Hepatocyte (in vitro differentiated cells): ENCODE measurements around the gene KANK4. TPM values are rescaled to one million over a fixed set of nuclear protein-coding genes. Genes with fewer than 3 reads are reported as not detected.
A peak's percentile ranks its signal among the peaks of the same experiment; 100 is the strongest.

ENCODE experiments used
- DNase-seq: peaks from one replicate; pipeline ENCODE4 v3.0.0-alpha.2; 2016; ENCODE audit warnings: low spot score
- H2AFZ ChIP-seq: fragments of 200-600 bp; sonication (generic); 2 replicates; pipeline ENCODE4 v1.6.0; 2016; ENCODE audit warnings: antibody characterized with exemption, mild to moderate bottlenecking
- H3K27ac ChIP-seq: fragments of 200-600 bp; sonication (generic); 2 replicates; pipeline ENCODE4 v1.5.1; 2016; ENCODE audit warnings: mild to moderate bottlenecking
- H3K27me3 ChIP-seq: fragments of 200-600 bp; sonication (generic); 2 replicates; pipeline ENCODE4 v1.6.1; 2016
- H3K36me3 ChIP-seq: fragments of 200-600 bp; sonication (generic); replicated peaks from 2 replicates; pipeline ENCODE4 v1.5.1; 2016; ENCODE audit warnings: low read depth; ENCODE audit not compliant: insufficient read depth
- H3K4me1 ChIP-seq: fragments of 200-600 bp; sonication (generic); 2 replicates; pipeline ENCODE4 v1.5.1; 2016; ENCODE audit warnings: mild to moderate bottlenecking, moderate library complexity; ENCODE audit not compliant: insufficient read depth
- H3K4me2 ChIP-seq: fragments of 200-600 bp; sonication (generic); 2 replicates; pipeline ENCODE4 v1.6.0; 2016
- H3K4me3 ChIP-seq: fragments of 200-600 bp; sonication (generic); 2 replicates; pipeline ENCODE4 v1.5.1; 2016; ENCODE audit warnings: mild to moderate bottlenecking
- H3K79me2 ChIP-seq: fragments of 200-600 bp; sonication (generic); 2 replicates; pipeline ENCODE4 v1.6.0; 2017; ENCODE audit warnings: mild to moderate bottlenecking
- H3K9me2 ChIP-seq: fragments of 200-600 bp; sonication (generic); replicated peaks from 2 replicates; pipeline ENCODE4 v1.6.0; 2017; ENCODE audit warnings: mild to moderate bottlenecking; ENCODE audit not compliant: insufficient read depth
- H3K9me3 ChIP-seq: fragments of 200-600 bp; sonication (generic); 2 replicates; pipeline ENCODE4 v1.5.1; 2016; ENCODE audit warnings: low read depth, mild to moderate bottlenecking
- H4K20me1 ChIP-seq: fragments of 200-600 bp; sonication (generic); 2 replicates; pipeline ENCODE4 v1.6.0; 2016; ENCODE audit warnings: mild to moderate bottlenecking; ENCODE audit not compliant: insufficient read depth, poor library complexity, severe bottlenecking
- EZH2 ChIP-seq: fragments of 200-600 bp; sonication (generic); IDR thresholded peaks from 2 replicates; pipeline ENCODE4 v1.6.1; 2016; ENCODE audit warnings: antibody characterized with exemption, mild to moderate bottlenecking, borderline replicate concordance
- EZH2phosphoT487 ChIP-seq: fragments of 200-600 bp; sonication (generic); IDR thresholded peaks from one replicate; pipeline ENCODE4 v1.6.1; 2018; ENCODE audit warnings: antibody characterized with exemption, mild to moderate bottlenecking, low read depth, moderate library complexity; ENCODE audit not compliant: unreplicated experiment, severe bottlenecking
- WGBS: methylation state at CpG from one replicate; pipeline ENCODE4 v1.1.6; 2016; ENCODE audit warnings: low lambda C conversion rate; ENCODE audit errors: missing lambda C conversion rate; 5-methylcytosine and 5-hydroxymethylcytosine counted together
- polyA plus RNA-seq: library from polyadenylated mRNA; unstranded; fragments of >200 nt; fragmentation: Nextera tagmentation; extraction: Ambion mirVana; gene quantifications from 2 replicates; pipeline ENCODE4 v1.2.1, GENCODE V29; 2016
- total RNA-seq: library from RNA; depleted of rRNA; stranded (reverse); fragments of >200 nt; gene quantifications from 2 replicates; pipeline ENCODE4 v1.2.3, GENCODE V29; 2014
- TF ChIP-seq, protein P1 (sequence below): fragments of 200-600 bp; sonication (generic); IDR thresholded peaks from 2 replicates; pipeline ENCODE4 v1.5.1; 2016; ENCODE audit warnings: antibody characterized with exemption, mild to moderate bottlenecking; ENCODE audit not compliant: poor library complexity

KANK4 gene
- total and polyA plus RNA-seq, 2 experiments from 2014 or later: 6.0 to 7.7 TPM

DNA sequence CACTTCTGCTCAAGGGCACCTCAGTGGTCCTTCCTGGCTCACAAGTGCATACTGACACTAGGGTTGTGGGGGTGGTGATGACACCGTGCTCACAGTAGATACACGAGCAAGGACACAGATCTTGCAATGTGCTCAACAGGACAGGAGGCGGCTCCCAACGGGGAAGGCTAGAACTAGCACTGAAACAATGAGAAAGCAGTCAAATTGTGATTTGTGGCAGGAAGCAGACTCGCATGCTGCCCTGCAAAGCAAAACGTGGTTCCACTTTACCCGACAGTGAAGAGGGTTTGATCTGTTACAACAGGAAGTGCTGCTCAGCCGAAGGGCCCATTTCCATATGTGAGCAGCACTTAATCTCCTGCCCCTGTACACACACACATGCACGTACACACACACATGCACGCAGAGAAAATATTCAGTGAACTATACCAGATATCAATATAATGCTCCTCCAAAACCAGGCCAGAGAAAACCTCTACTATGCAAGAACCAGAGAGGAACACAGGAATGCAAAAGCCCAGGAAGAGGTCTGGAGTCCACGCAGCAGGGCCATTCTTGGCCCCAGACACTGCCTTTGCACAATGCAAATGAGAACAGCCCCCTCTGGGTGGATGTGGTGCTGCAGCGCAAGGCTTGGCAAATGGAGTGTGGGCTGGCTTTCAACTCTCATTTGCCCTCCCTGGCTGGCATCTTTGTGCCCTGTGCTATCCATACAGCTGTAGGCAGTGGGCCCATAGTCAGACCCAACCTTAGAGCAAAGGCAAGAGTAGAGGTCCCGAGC, 47.1 kb downstream of the KANK4 start:
- Histone ChIP-seq H4K20me1 (no peaks in the 10 kb centered on the region), H3K36me3 (no peaks in the 10 kb centered on the region), H3K4me3 (no peak overlapping the region), H3K4me2 (no peak overlapping the region), H3K9me3 (no peaks in the 10 kb centered on the region), H2AFZ (no peak overlapping the region), H3K27me3 (no peaks in the 10 kb centered on the region), H3K9me2 (no peaks in the 10 kb centered on the region), H3K79me2 (no peaks in the 10 kb centered on the region), H3K27ac (peak overlapping the region; percentile 69), H3K4me1 (peaks cover 12% of the 10 kb centered on the region)
- TF ChIP-seq, protein P1, sequence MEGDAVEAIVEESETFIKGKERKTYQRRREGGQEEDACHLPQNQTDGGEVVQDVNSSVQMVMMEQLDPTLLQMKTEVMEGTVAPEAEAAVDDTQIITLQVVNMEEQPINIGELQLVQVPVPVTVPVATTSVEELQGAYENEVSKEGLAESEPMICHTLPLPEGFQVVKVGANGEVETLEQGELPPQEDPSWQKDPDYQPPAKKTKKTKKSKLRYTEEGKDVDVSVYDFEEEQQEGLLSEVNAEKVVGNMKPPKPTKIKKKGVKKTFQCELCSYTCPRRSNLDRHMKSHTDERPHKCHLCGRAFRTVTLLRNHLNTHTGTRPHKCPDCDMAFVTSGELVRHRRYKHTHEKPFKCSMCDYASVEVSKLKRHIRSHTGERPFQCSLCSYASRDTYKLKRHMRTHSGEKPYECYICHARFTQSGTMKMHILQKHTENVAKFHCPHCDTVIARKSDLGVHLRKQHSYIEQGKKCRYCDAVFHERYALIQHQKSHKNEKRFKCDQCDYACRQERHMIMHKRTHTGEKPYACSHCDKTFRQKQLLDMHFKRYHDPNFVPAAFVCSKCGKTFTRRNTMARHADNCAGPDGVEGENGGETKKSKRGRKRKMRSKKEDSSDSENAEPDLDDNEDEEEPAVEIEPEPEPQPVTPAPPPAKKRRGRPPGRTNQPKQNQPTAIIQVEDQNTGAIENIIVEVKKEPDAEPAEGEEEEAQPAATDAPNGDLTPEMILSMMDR: no peak
- TF ChIP-seq EZH2phosphoT487 (no peak), EZH2 (no peak)
- no peak for DNase-seq
- 62% methylated on average over 13 of the region's 13 CpGs for WGBS

DNA sequence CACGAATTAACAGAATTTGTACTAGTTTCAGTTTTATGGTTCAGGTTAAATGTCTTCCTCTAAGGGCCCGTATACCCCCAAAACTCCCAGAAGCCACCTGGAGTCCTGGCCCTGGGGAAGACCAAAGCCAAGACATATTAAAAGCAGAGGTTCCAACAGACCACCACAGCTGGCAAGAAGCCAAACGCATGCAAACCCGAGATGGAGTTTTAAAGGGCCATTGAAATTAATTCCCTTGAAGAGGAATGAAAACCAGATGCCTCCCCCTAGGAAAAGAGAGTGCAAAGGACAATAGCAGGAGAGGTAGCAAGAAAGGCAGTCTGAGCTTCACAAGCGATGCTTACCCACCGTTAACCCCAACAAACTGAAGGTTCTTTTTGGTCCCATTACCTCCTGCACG, 48.1 kb downstream of the KANK4 start:
- WGBS: 58% methylated on average over 7 of the region's 7 CpGs
- DNase-seq: peak; percentile 36

DNA sequence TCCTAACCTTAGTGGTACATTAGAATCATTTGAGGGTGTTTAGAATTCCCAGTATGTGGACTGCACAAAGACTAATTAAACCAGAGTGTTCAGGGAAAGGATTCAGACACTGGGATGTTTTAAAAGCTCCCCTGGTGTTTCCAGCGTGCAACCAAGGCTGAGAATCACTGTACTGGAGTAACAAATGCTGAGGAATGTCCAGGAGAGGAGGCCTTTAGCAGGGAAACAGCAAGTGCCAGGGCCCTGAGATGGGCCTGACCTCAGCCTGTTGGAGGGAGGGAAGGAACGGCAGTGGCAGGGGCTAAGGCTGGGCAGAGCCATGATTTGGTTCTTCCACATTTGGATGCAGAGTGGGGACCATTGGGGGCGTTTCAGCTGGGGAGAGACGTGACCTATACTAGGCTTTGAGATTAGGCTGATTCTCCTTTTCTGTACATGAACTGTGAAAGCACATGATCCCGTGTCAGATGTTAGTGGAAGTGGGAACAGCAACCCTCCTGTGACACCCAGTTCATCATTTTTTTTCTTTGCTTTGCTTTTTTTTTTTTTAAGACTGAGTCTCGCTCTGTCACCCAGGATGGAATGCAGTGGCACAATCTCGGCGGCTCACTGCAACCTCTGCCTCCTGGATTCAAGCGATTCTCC, 49.3 kb downstream of the KANK4 start:
- H3K27me3 ChIP-seq: no peaks in the 10 kb centered on the region
- no peak overlapping the region for H3K4me2 ChIP-seq
- no peak overlapping the region for H2AFZ ChIP-seq
- TF ChIP-seq, protein P1: no peak
- no peak for TF ChIP-seq EZH2
- TF ChIP-seq EZH2phosphoT487: no peak
- H3K4me3 ChIP-seq: no peak overlapping the region
- no peak for DNase-seq
- H3K9me3 ChIP-seq: no peaks in the 10 kb centered on the region
- H3K4me1 ChIP-seq: peaks cover 12% of the 10 kb centered on the region
- no peaks in the 10 kb centered on the region for H3K36me3 ChIP-seq
- no peak overlapping the region for H3K27ac ChIP-seq
- no peaks in the 10 kb centered on the region for H3K9me2 ChIP-seq
- WGBS: 91% methylated on average over 9 of the region's 9 CpGs
- no peaks in the 10 kb centered on the region for H3K79me2 ChIP-seq
- H4K20me1 ChIP-seq: no peaks in the 10 kb centered on the region

More for the DNA sequence above, 48.1 kb downstream of the KANK4 start:
- H3K4me3 ChIP-seq: no peak overlapping the region
- H3K27me3 ChIP-seq: no peaks in the 10 kb centered on the region
- H3K79me2 ChIP-seq: no peaks in the 10 kb centered on the region
- H3K9me3 ChIP-seq: no peaks in the 10 kb centered on the region
- H2AFZ ChIP-seq: no peak overlapping the region
- no peak overlapping the region for H3K4me2 ChIP-seq
- H3K9me2 ChIP-seq: no peaks in the 10 kb centered on the region
- no peaks in the 10 kb centered on the region for H4K20me1 ChIP-seq
- no peaks in the 10 kb centered on the region for H3K36me3 ChIP-seq
- H3K4me1 ChIP-seq: peaks cover 12% of the 10 kb centered on the region
- TF ChIP-seq EZH2phosphoT487 (no peak), EZH2 (no peak)
- TF ChIP-seq, protein P1: no peak
- H3K27ac ChIP-seq: peak overlapping the region; percentile 69
